Endothelial cell (in vitro differentiated cells): ENCODE results near the gene PAPPA2. TPM values are rescaled to one million over a fixed set of nuclear protein-coding genes. Genes with fewer than 3 reads are reported as not detected.

Source experiments
- DNase-seq: peaks from one replicate; pipeline ENCODE4 v3.0.0; 2021; ENCODE audit warnings: low spot score
- H3K27ac Mint-ChIP-seq: one replicate; pipeline ENCODE4 v1.8.0; 2021; ENCODE audit warnings: mixed read lengths, inconsistent platforms; ENCODE audit not compliant: unreplicated experiment
- H3K27me3 Mint-ChIP-seq: one replicate; pipeline ENCODE4 v1.8.0; 2021; ENCODE audit warnings: mild to moderate bottlenecking, moderate library complexity, mixed read lengths, inconsistent platforms; ENCODE audit not compliant: unreplicated experiment
- H3K36me3 Mint-ChIP-seq: one replicate; pipeline ENCODE4 v1.8.0; 2021; ENCODE audit warnings: mild to moderate bottlenecking, low read depth, mixed read lengths, inconsistent platforms; ENCODE audit not compliant: unreplicated experiment
- H3K4me1 Mint-ChIP-seq: one replicate; pipeline ENCODE4 v1.8.0; 2021; ENCODE audit warnings: mild to moderate bottlenecking, mixed read lengths, inconsistent platforms; ENCODE audit not compliant: unreplicated experiment
- H3K4me3 Mint-ChIP-seq: one replicate; pipeline ENCODE4 v1.8.0; 2021; ENCODE audit warnings: mild to moderate bottlenecking, mixed read lengths, inconsistent platforms; ENCODE audit not compliant: unreplicated experiment
- H3K9me3 Mint-ChIP-seq: one replicate; pipeline ENCODE4 v1.8.0; 2021; ENCODE audit warnings: mixed read lengths, inconsistent platforms; ENCODE audit not compliant: unreplicated experiment
- total RNA-seq: library from RNA; stranded (reverse); fragmentation: NEBNext Ultra II Directional; extraction: Animal tissue kit (Norgen Biotek cat#: 25700); gene quantifications from one replicate; pipeline ENCODE4 v1.2.1, GENCODE V29; 2021; ENCODE audit not compliant: unreplicated experiment
- TF ChIP-seq, protein P1 (sequence below): fragments of 200-600 bp; sonication (generic); IDR thresholded peaks from one replicate; pipeline ENCODE4 v1.5.0; 2021; ENCODE audit warnings: antibody characterized with exemption; ENCODE audit not compliant: unreplicated experiment

The PAPPA2 gene
- total RNA-seq, 1 donor from 2014 or later = 0.33 TPM

DNA sequence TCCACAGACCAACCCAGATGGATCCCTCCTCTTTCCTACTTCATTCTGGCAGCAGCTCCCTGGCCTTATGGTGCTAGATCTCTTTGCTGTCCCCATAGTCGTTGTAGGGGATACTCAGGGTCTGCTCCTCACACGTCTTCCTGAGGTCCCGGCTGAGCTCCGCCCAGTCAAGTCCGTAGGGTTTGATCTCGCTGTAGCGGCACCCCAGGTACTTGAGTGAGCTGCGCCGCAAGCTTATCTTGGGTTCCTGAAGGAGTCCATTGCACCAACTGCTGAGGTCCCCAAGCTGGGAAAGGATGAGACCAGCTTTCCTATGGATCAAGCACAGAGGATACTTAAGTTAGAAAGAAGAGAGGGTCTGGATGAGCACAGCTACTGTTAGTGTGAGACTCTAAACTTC lies 401.2 kb downstream of the PAPPA2 start:
- Mint-ChIP-seq H3K4me3 (no peak overlapping the region), H3K9me3 (no peaks in the 10 kb centered on the region), H3K36me3 (peaks cover 41% of the 10 kb centered on the region), H3K4me1 (no peaks in the 10 kb centered on the region), H3K27ac (no peak overlapping the region), H3K27me3 (no peaks in the 10 kb centered on the region)
- no peak for DNase-seq
- TF ChIP-seq, protein P1, sequence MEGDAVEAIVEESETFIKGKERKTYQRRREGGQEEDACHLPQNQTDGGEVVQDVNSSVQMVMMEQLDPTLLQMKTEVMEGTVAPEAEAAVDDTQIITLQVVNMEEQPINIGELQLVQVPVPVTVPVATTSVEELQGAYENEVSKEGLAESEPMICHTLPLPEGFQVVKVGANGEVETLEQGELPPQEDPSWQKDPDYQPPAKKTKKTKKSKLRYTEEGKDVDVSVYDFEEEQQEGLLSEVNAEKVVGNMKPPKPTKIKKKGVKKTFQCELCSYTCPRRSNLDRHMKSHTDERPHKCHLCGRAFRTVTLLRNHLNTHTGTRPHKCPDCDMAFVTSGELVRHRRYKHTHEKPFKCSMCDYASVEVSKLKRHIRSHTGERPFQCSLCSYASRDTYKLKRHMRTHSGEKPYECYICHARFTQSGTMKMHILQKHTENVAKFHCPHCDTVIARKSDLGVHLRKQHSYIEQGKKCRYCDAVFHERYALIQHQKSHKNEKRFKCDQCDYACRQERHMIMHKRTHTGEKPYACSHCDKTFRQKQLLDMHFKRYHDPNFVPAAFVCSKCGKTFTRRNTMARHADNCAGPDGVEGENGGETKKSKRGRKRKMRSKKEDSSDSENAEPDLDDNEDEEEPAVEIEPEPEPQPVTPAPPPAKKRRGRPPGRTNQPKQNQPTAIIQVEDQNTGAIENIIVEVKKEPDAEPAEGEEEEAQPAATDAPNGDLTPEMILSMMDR = no peak

DNA sequence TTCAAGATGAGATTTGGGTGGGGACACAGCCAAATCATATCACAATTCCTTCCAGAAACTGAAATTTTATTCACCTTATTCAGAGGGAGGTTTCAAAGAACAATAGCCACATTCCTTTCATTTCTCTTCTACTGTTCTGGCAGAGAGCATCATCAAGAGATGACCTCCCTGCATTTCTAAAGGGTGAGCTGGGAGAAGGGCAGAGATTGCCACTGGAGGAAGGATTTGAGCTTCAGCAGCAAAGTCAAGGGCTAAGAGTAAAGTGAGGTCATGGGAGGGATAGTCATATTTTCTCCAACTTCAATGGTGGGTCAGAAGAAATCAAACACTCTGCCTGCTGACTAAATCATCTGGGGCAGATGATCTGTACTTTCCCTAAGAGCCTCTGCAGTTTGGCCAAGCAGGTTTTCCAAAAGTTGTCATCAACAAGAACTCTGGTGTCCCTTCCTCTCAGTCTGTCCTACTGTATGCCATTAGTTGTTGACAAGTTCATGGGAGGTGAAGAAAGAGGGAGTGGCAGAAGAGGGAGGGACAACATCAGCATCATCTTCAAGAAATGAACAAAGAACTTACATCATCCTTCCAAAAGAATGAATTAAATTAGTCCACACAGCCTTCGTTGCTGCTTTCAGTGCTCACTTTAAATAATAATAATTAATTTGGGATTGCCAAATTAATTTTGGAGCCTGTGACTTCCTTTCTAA lies 403.2 kb downstream of the PAPPA2 start:
- Mint-ChIP-seq H3K4me3 (peak overlapping the region; percentile 28), H3K27ac (no peak overlapping the region), H3K4me1 (no peaks in the 10 kb centered on the region), H3K36me3 (peaks cover 44% of the 10 kb centered on the region), H3K27me3 (no peaks in the 10 kb centered on the region), H3K9me3 (no peaks in the 10 kb centered on the region)
- TF ChIP-seq, protein P1 = no peak
- no peak for DNase-seq

DNA sequence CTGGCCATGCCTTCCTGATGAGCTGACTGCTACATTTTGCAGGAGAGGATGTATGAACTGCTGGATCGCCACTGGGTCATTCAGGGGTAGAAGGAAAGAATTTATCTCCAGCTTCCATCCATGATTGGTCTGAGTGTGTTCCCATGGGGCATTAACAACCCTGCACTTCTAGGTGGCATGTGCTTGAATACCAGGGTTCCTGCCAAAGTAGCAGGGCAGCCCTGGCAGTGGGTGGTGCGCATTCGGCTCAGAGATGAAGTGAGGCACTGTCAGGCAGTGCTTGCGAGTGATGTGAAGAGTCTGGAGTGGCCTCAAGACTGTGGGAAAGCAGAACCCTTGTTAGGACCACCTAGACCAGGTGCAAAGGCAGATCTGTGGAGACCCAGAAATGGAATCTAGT lies 406.6 kb downstream of the PAPPA2 start:
- DNase-seq = no peak
- TF ChIP-seq, protein P1 = no peak
- Mint-ChIP-seq H3K4me1 (no peaks in the 10 kb centered on the region), H3K27me3 (no peaks in the 10 kb centered on the region), H3K4me3 (no peak overlapping the region), H3K9me3 (no peaks in the 10 kb centered on the region), H3K27ac (no peak overlapping the region), H3K36me3 (peaks cover 46% of the 10 kb centered on the region)

DNA sequence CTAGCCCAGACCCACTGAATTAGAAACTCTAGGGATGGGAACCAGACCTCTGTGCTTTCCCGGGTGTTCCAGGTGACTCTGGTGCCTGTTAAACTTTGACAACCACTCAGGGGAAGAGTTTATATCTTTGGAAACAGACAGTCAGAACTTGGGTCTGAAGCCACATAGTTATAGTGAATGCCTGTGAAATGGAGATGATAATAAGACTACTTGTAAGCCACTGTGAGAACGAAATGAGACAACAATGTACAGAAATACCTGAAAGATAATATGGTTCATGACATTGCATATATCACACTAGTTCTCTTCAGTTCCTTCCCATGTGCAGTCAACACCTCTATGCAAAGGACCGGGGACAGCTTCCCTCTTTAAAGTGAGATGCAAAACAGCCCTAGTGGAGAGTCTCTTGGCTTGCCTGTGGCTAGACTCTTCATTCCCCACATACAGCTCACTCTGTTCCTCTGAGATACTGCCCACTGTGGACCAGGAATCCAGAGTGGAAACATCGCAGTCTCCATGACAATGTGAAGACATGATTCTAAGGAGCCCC lies 414.1 kb downstream of the PAPPA2 start:
- TF ChIP-seq, protein P1 = no peak
- no peaks in the 10 kb centered on the region for H3K4me1 Mint-ChIP-seq
- no peak for DNase-seq
- H3K9me3 Mint-ChIP-seq = no peaks in the 10 kb centered on the region
- peaks cover 48% of the 10 kb centered on the region for H3K36me3 Mint-ChIP-seq
- no peaks in the 10 kb centered on the region for H3K27me3 Mint-ChIP-seq
- no peak overlapping the region for H3K27ac Mint-ChIP-seq
- no peak overlapping the region for H3K4me3 Mint-ChIP-seq

DNA sequence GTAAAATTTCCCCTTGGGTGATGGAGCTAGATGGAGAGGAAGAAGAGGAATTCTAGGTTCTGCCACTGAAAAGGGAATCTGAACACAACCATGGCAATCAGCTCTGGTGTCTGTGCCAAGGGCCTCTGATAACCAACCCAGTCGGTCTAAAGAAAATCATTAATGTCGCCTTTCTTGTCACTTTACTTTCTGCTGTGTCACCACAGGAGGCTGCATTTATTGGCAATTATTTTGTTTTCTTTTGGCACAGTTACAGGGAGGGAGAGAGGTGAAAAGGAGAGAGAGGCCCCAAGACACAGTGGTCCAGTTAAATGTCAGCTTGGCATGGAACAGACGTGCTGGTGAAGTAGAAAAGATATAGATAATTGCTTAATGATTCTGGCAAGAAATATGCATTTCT lies 414.6 kb downstream of the PAPPA2 start:
- H3K27me3 Mint-ChIP-seq = no peaks in the 10 kb centered on the region
- H3K4me3 Mint-ChIP-seq = no peak overlapping the region
- no peaks in the 10 kb centered on the region for H3K4me1 Mint-ChIP-seq
- H3K27ac Mint-ChIP-seq = no peak overlapping the region
- no peaks in the 10 kb centered on the region for H3K9me3 Mint-ChIP-seq
- TF ChIP-seq, protein P1 = no peak
- H3K36me3 Mint-ChIP-seq = peaks cover 51% of the 10 kb centered on the region
- DNase-seq = no peak
